ENCODE measurements around the gene PPP3CA. TPM values are rescaled to one million over a fixed set of nuclear protein-coding genes. Genes with fewer than 3 reads are reported as not detected.

PPP3CA gene
- total RNA-seq, 1 experiment from 2014 or later, result 9.1 TPM

- no peaks in the 10 kb centered on the region for H3K27me3 ChIP-seq (ENCODE audit: low read length)
- no peaks in the 10 kb centered on the region for H3K4me1 ChIP-seq (ENCODE audit: low read length)
- H3K9me2 ChIP-seq (replicated peaks; ENCODE audit: insufficient read depth, low read length), result no peaks in the 10 kb centered on the region
- H3K79me2 ChIP-seq (ENCODE audit: low read length), result no peaks in the 10 kb centered on the region
- no peak for DNase-seq
- H3K4me2 ChIP-seq (ENCODE audit: low read depth, low read length, poor library complexity, severe bottlenecking), result no peak overlapping the region
- H3K27ac ChIP-seq (ENCODE audit: low read length), result no peak overlapping the region
- no peaks in the 10 kb centered on the region for H3K36me3 ChIP-seq (ENCODE audit: insufficient read depth, low read length)
- H3K9ac ChIP-seq (ENCODE audit: low read length), result no peak overlapping the region
- no peak overlapping the region for H3K4me3 ChIP-seq (ENCODE audit: low read length)
- H2AFZ ChIP-seq (ENCODE audit: low read length), result no peak overlapping the region
- no peaks in the 10 kb centered on the region for H4K20me1 ChIP-seq (ENCODE audit: insufficient read depth, low read depth, low read length)
- H3K9me3 ChIP-seq (ENCODE audit: low read length), result no peaks in the 10 kb centered on the region
Observed at GRCh38 chr4:101019313-101019712, 328.0 kb downstream of the PPP3CA start.

- H3K9me3 ChIP-seq (ENCODE audit: low read length), result no peaks in the 10 kb centered on the region
- H2AFZ ChIP-seq (ENCODE audit: low read length), result no peak overlapping the region
- no peak overlapping the region for H3K27ac ChIP-seq (ENCODE audit: low read length)
- H3K27me3 ChIP-seq (ENCODE audit: low read length), result no peaks in the 10 kb centered on the region
- no peaks in the 10 kb centered on the region for H3K79me2 ChIP-seq (ENCODE audit: low read length)
- H3K9me2 ChIP-seq (replicated peaks; ENCODE audit: insufficient read depth, low read length), result no peaks in the 10 kb centered on the region
- H3K4me2 ChIP-seq (ENCODE audit: low read depth, low read length, poor library complexity, severe bottlenecking), result no peak overlapping the region
- no peak overlapping the region for H3K9ac ChIP-seq (ENCODE audit: low read length)
- no peaks in the 10 kb centered on the region for H3K36me3 ChIP-seq (ENCODE audit: insufficient read depth, low read length)
- no peaks in the 10 kb centered on the region for H4K20me1 ChIP-seq (ENCODE audit: insufficient read depth, low read depth, low read length)
- no peak overlapping the region for H3K4me3 ChIP-seq (ENCODE audit: low read length)
- H3K4me1 ChIP-seq (ENCODE audit: low read length), result no peaks in the 10 kb centered on the region
- DNase-seq, result no peak
Observed at GRCh38 chr4:101018836-101019235, 328.5 kb downstream of the PPP3CA start.

DNA sequence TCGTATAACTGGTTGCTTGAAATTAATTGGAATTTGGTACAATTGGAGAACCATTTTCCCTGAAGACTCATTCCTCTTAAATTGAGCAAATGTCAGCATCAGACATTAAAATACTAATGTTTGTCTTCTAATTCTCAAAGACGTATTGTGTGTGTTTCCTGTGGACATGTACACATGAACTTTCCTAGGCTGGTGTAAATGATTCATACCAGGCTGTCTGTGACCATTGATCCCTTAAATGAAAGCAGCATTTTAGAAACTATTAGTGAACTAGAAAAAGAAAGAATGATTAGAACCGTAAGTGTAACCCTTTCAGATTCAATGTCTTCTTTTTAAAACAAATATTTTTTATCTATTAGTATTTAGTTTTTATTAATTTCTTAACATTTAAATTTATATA lies 332.9 kb downstream of the PPP3CA start:
- DNase-seq, result no peak
- Histone ChIP-seq H3K4me3 (ENCODE audit: low read length) (no peak overlapping the region), H3K4me1 (ENCODE audit: low read length) (no peaks in the 10 kb centered on the region)

DNA sequence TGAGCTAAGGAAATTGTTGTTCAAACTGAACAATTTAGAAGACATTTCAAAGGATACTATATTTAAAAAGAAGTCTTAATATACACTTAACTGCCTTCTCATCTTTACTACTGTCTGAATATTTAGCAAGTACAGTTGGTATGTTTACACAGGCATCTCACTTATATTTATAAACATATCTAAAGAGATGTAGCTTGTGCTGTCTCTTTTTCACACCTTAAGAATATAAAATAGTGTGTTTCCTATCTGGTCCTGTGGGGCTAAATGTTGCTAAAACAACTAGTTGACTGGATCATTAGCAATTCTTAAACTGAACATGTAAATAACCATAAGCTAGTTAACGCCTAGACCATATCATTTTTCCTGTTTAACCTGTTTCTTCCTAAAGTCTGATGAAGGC lies 336.3 kb downstream of the PPP3CA start:
- no peaks in the 10 kb centered on the region for H3K27me3 ChIP-seq (ENCODE audit: low read length)
- no peaks in the 10 kb centered on the region for H4K20me1 ChIP-seq (ENCODE audit: insufficient read depth, low read depth, low read length)
- no peak overlapping the region for H3K4me2 ChIP-seq (ENCODE audit: low read depth, low read length, poor library complexity, severe bottlenecking)
- H3K79me2 ChIP-seq (ENCODE audit: low read length), result no peaks in the 10 kb centered on the region
- H3K36me3 ChIP-seq (ENCODE audit: insufficient read depth, low read length), result no peaks in the 10 kb centered on the region
- no peaks in the 10 kb centered on the region for H3K4me1 ChIP-seq (ENCODE audit: low read length)
- no peak for DNase-seq
- H3K9ac ChIP-seq (ENCODE audit: low read length), result no peak overlapping the region
- H3K9me2 ChIP-seq (replicated peaks; ENCODE audit: insufficient read depth, low read length), result no peaks in the 10 kb centered on the region
- H3K27ac ChIP-seq (ENCODE audit: low read length), result no peak overlapping the region
- H3K4me3 ChIP-seq (ENCODE audit: low read length), result no peak overlapping the region
- H3K9me3 ChIP-seq (ENCODE audit: low read length), result no peaks in the 10 kb centered on the region
- no peak overlapping the region for H2AFZ ChIP-seq (ENCODE audit: low read length)

More for the DNA sequence above, 332.9 kb downstream of the PPP3CA start:
- no peaks in the 10 kb centered on the region for H3K27me3 ChIP-seq (ENCODE audit: low read length)
- H4K20me1 ChIP-seq (ENCODE audit: insufficient read depth, low read depth, low read length), result no peaks in the 10 kb centered on the region
- no peak overlapping the region for H3K27ac ChIP-seq (ENCODE audit: low read length)
- no peaks in the 10 kb centered on the region for H3K36me3 ChIP-seq (ENCODE audit: insufficient read depth, low read length)
- no peak overlapping the region for H2AFZ ChIP-seq (ENCODE audit: low read length)
- no peaks in the 10 kb centered on the region for H3K79me2 ChIP-seq (ENCODE audit: low read length)
- H3K4me2 ChIP-seq (ENCODE audit: low read depth, low read length, poor library complexity, severe bottlenecking), result no peak overlapping the region
- H3K9me3 ChIP-seq (ENCODE audit: low read length), result no peaks in the 10 kb centered on the region
- no peaks in the 10 kb centered on the region for H3K9me2 ChIP-seq (replicated peaks; ENCODE audit: insufficient read depth, low read length)
- no peak overlapping the region for H3K9ac ChIP-seq (ENCODE audit: low read length)

DNA sequence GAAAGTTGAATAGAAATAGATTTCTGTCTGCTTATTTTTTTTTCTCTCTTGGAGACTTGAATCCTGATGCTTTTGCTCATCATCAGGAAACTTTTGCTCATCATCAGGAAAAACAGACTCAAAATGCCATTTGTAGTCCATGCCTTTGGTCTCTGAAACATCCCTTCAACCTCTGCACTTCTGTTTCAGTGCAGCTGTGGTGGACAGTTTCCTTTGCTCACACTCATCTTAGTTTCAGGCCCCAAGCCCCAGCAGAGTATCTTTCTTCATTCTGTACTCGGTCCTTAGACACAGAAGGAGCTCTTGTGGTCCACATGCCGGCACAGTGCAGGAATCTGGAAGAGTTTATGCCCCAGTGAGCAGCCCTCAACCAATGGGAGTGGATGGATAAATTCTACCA lies 337.9 kb downstream of the PPP3CA start:
- no peak for DNase-seq
- H3K9ac ChIP-seq (ENCODE audit: low read length), result no peak overlapping the region
- no peak overlapping the region for H3K4me3 ChIP-seq (ENCODE audit: low read length)
- H3K27me3 ChIP-seq (ENCODE audit: low read length), result no peaks in the 10 kb centered on the region
- H3K79me2 ChIP-seq (ENCODE audit: low read length), result no peaks in the 10 kb centered on the region
- H2AFZ ChIP-seq (ENCODE audit: low read length), result no peak overlapping the region
- H3K9me2 ChIP-seq (replicated peaks; ENCODE audit: insufficient read depth, low read length), result no peaks in the 10 kb centered on the region
- no peak overlapping the region for H3K4me2 ChIP-seq (ENCODE audit: low read depth, low read length, poor library complexity, severe bottlenecking)
- no peaks in the 10 kb centered on the region for H3K36me3 ChIP-seq (ENCODE audit: insufficient read depth, low read length)
- no peaks in the 10 kb centered on the region for H3K4me1 ChIP-seq (ENCODE audit: low read length)
- H3K27ac ChIP-seq (ENCODE audit: low read length), result no peak overlapping the region
- H4K20me1 ChIP-seq (ENCODE audit: insufficient read depth, low read depth, low read length), result no peaks in the 10 kb centered on the region
- H3K9me3 ChIP-seq (ENCODE audit: low read length), result no peaks in the 10 kb centered on the region

- DNase-seq, result no peak
- no peaks in the 10 kb centered on the region for H3K9me3 ChIP-seq (ENCODE audit: low read length)
- H2AFZ ChIP-seq (ENCODE audit: low read length), result no peak overlapping the region
- no peak overlapping the region for H3K4me3 ChIP-seq (ENCODE audit: low read length)
- H3K27ac ChIP-seq (ENCODE audit: low read length), result no peak overlapping the region
- H3K9ac ChIP-seq (ENCODE audit: low read length), result no peak overlapping the region
- no peaks in the 10 kb centered on the region for H3K79me2 ChIP-seq (ENCODE audit: low read length)
- no peaks in the 10 kb centered on the region for H3K4me1 ChIP-seq (ENCODE audit: low read length)
- no peaks in the 10 kb centered on the region for H3K36me3 ChIP-seq (ENCODE audit: insufficient read depth, low read length)
- H4K20me1 ChIP-seq (ENCODE audit: insufficient read depth, low read depth, low read length), result no peaks in the 10 kb centered on the region
- H3K9me2 ChIP-seq (replicated peaks; ENCODE audit: insufficient read depth, low read length), result no peaks in the 10 kb centered on the region
- no peak overlapping the region for H3K4me2 ChIP-seq (ENCODE audit: low read depth, low read length, poor library complexity, severe bottlenecking)
- H3K27me3 ChIP-seq (ENCODE audit: low read length), result no peaks in the 10 kb centered on the region
Observed at GRCh38 chr4:101008503-101008902, 338.8 kb downstream of the PPP3CA start.

GRCh38 chr4:101005659-101006058 lies 341.7 kb downstream of the PPP3CA start:
- Histone ChIP-seq H4K20me1 (ENCODE audit: insufficient read depth, low read depth, low read length) (no peaks in the 10 kb centered on the region), H3K9me2 (replicated peaks; ENCODE audit: insufficient read depth, low read length) (no peaks in the 10 kb centered on the region), H2AFZ (ENCODE audit: low read length) (no peak overlapping the region), H3K4me2 (ENCODE audit: low read depth, low read length, poor library complexity, severe bottlenecking) (no peak overlapping the region), H3K79me2 (ENCODE audit: low read length) (no peaks in the 10 kb centered on the region), H3K9me3 (ENCODE audit: low read length) (no peaks in the 10 kb centered on the region), H3K4me3 (ENCODE audit: low read length) (no peak overlapping the region), H3K4me1 (ENCODE audit: low read length) (no peaks in the 10 kb centered on the region), H3K36me3 (ENCODE audit: insufficient read depth, low read length) (no peaks in the 10 kb centered on the region), H3K27ac (ENCODE audit: low read length) (no peak overlapping the region), H3K27me3 (ENCODE audit: low read length) (no peaks in the 10 kb centered on the region), H3K9ac (ENCODE audit: low read length) (no peak overlapping the region)
- no peak for DNase-seq

DNA sequence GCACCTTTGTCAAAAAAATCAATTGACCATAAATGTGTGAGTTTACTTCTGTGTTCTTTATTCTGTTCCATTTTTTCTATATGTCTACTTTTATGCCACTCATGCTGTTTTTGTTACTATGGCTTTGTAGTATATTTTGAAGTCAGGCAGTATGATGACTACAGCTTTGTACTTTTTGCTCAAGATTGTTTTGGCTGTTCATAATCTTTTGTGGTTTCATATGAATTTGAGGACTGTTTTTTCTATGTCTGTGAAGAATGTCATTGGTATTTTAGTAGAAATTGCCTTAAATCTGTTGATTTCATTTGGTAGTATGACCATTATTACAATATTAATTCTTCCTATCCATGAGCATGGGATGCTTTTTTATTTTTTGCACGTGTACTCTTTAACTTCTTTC lies 346.8 kb downstream of the PPP3CA start:
- H3K4me2 ChIP-seq (ENCODE audit: low read depth, low read length, poor library complexity, severe bottlenecking), result no peak overlapping the region
- no peaks in the 10 kb centered on the region for H3K36me3 ChIP-seq (ENCODE audit: insufficient read depth, low read length)
- no peaks in the 10 kb centered on the region for H3K9me2 ChIP-seq (replicated peaks; ENCODE audit: insufficient read depth, low read length)
- no peaks in the 10 kb centered on the region for H4K20me1 ChIP-seq (ENCODE audit: insufficient read depth, low read depth, low read length)
- no peak overlapping the region for H3K4me3 ChIP-seq (ENCODE audit: low read length)
- H3K9ac ChIP-seq (ENCODE audit: low read length), result no peak overlapping the region
- no peaks in the 10 kb centered on the region for H3K4me1 ChIP-seq (ENCODE audit: low read length)
- no peak for DNase-seq
- no peaks in the 10 kb centered on the region for H3K9me3 ChIP-seq (ENCODE audit: low read length)
- no peaks in the 10 kb centered on the region for H3K79me2 ChIP-seq (ENCODE audit: low read length)
- H2AFZ ChIP-seq (ENCODE audit: low read length), result no peak overlapping the region
- H3K27ac ChIP-seq (ENCODE audit: low read length), result no peak overlapping the region
- H3K27me3 ChIP-seq (ENCODE audit: low read length), result no peaks in the 10 kb centered on the region

- Histone ChIP-seq H3K27ac (ENCODE audit: low read length) (no peak overlapping the region), H3K4me3 (ENCODE audit: low read length) (no peak overlapping the region), H3K9me2 (replicated peaks; ENCODE audit: insufficient read depth, low read length) (no peaks in the 10 kb centered on the region), H3K4me2 (ENCODE audit: low read depth, low read length, poor library complexity, severe bottlenecking) (no peak overlapping the region), H3K36me3 (ENCODE audit: insufficient read depth, low read length) (no peaks in the 10 kb centered on the region), H3K9me3 (ENCODE audit: low read length) (no peaks in the 10 kb centered on the region), H4K20me1 (ENCODE audit: insufficient read depth, low read depth, low read length) (no peaks in the 10 kb centered on the region), H2AFZ (ENCODE audit: low read length) (no peak overlapping the region), H3K79me2 (ENCODE audit: low read length) (no peaks in the 10 kb centered on the region), H3K9ac (ENCODE audit: low read length) (no peak overlapping the region), H3K4me1 (ENCODE audit: low read length) (no peaks in the 10 kb centered on the region), H3K27me3 (ENCODE audit: low read length) (no peaks in the 10 kb centered on the region)
- no peak for DNase-seq
Observed at GRCh38 chr4:100995671-100996070, 351.7 kb downstream of the PPP3CA start.

Data from Karpas-422 (cell line).